HG02981 (cell line): ENCODE data around the gene MT3.

Source experiments
- ATAC-seq: cut with Tn5 transposase; IDR thresholded peaks from one replicate; pipeline ENCODE4 v1.9.1; 2021; ENCODE audit warnings: mild to moderate bottlenecking, moderate library complexity; ENCODE audit not compliant: unreplicated experiment

The MT3 gene

DNA sequence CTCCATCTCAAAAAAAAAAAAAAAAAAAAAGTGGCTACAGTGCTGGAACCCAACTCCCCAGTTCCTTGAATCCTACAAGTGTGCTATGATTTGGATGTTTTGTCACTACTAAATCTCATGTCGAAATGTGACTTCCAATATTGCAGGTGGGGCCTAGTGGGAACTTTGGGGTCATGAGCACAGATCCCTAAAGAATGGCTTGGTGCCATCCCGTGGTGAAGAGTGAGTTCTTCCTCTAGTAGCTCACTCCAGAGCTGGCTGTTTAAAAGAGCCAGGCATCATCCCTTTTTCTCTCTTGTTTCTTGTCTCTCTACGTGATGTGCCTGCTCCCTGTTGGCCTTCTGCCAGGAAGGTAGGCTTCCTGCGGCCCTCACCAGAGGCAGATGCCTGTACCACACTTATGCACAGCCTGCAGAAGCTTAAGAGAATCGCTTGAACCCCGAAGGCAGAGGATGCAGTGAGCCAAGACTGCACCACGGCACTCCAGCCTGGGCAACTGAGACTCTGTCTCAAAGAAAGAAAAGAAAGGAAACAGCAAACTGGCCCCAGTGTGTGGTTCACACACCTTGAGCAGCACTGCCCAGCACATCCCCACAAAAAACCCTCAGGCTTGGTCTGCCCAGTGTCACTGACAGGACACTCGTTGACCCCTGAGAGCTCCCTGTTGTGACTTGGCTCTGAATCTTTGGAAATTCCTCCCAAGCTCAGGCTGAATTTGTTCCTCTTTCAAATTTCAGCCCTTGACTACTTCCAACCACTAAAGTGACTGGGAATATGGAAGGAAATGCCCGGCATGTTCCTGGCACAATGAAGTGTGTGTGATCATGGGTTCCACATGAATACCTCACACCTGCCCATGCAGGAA is 39.4 kb downstream of the MT3 start:
- ATAC-seq = no peak

DNA sequence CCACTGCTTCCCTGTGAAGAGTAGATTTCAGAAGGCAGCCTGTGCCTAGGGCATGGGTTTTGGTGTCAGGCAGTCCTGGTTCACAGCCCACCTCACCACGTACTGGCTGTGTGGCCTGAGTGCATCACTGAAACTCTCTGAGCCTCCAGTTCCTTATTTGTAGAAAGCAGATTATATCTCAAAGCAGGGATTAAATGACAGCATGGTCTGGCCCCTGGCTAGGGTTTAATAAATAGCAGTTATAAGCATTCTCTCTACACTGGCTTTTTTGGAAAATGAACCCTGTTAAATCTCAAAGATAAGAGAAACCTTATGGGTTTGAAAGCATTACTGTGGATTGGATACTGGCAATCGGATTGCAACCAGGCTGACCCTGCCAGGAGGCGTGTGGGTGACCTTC is 40.2 kb downstream of the MT3 start:
- no peak for ATAC-seq

DNA sequence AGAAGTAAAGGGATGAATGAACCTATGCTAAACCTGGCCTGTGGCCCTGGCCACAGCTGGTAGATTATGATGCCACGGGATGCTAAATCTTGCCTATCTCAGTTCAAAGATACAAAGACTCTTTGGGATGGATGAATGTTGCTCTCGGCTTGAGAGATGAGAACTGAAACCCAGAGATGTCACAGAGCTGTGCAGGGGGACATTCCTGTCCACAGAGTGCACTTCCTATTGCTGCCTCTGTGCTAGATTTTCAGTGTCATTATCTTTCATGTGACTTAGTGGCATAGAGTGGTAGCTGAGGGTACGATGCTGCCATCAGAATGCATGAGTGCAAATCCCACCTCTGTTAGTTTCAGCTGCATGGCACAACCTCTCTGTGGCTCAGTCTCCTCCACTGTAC is 40.8 kb downstream of the MT3 start:
- ATAC-seq = peak; percentile 77

DNA sequence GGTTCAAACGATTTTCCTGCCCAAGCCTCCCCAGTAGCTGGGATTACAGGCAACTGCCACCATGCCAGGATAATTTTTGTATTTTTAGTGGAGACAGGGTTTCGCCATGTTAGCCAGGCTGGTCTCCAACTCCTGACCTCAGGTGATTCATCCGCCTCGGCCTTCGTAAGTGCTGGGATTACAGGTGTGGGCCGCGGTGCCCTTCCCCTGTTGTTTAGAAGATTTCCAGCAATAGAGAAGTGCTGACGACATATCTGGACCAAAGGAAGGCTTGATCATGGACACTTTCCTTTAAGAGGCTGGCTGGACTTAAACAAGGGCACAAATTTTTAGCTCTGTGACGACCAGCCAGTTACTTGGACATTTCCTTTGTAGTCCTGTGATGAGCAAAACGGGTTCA is 41.9 kb downstream of the MT3 start:
- ATAC-seq = no peak

DNA sequence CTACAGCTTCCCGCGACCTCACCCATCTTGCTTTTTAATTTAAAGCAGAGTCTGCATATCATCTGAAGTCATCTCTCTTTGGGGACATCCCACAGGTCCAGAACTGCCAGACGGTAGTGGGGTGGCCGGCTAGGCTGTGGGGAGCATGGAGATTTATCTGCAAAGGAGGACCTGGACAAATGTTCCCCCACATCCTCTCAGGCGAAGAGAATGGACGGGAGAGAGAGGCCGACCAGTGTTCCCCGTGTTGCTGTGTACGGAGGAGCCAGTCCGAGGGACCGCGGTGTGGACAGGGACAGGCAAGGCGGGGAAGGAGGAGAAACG is 42.5 kb downstream of the MT3 start:
- ATAC-seq = no peak

DNA sequence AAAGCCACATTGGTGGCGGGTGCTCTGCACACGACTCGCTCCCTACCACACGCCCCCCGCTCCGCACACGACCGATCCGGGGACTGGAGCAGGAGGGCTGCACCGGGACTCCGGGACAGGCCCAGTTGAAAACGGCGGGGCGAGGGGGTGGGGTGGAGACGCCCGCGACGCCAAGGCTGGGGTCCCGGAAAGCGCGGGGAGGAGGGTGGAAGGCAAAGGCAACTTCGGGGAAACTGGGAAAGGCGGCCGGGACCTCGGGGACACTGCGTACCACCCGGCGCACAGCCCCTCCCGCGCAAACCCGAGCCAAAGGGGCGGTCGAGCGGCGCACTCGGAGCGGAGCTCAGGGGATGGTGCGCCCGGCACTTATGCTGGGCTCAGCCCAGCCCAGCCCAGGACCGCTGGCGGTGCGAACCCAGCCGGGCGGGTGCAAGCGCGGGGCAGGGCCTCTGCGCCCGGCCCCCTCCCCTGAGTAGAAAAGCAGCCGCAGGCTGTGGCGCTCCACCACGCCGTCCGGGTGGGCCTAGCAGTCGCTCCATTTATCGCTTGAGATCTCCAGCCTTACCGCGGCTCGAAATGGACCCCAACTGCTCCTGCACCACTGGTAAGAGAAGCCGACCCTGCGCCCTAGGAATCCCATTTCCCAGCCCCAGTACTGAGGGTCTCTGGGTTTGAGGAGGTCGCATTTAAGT is 43.0 kb downstream of the MT3 start, which contains the start of gene MT1M:
Gene MT1M (plus strand): TSS at position 504 of the 692 bp plus-strand sequence. CDS start 73 bp downstream, at position 577.
- ATAC-seq = no peak

DNA sequence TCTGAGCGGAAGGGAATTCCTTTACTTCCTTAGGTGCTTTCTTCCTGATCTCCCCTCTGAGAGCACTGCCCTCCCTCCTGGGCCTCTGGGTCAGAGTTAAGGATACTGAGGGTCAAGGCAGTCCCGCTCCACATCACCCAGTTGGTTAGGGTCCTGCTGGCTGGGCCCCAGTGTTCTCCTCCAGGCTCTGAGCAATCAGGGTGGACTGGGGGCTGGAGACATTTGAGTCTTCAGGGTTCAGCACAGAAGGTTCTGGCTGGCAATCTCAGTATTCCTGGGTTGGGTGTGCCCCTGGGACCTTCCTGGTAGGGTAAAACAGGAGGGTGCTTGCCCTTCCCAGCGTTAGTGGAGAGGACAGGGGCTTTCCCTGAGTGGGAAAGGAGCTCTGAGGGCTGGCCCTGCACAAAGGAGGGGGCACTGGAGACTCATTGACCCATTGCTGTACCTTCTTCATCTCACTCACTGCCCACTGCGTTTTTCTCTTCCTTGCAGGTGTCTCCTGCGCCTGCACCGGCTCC is 43.6 kb downstream of the MT3 start:
- ATAC-seq = no peak

DNA sequence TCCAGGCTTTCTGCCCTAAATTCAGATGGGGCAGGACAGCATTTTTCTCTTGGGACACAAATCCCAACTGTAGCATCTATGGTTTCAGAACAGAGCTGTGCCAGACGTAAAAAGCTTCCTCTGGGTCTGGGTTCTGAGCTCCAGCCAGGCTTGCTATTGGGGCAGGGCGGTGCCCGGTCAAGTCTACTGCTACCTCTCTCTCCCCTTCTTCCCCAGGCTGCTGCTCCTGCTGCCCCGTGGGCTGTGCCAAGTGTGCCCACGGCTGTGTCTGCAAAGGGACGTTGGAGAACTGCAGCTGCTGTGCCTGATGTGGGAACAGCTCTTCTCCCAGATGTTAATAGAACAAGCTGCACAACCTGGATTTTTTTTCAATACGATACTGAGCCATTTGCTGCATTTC is 44.2 kb downstream of the MT3 start:
- no peak for ATAC-seq

DNA sequence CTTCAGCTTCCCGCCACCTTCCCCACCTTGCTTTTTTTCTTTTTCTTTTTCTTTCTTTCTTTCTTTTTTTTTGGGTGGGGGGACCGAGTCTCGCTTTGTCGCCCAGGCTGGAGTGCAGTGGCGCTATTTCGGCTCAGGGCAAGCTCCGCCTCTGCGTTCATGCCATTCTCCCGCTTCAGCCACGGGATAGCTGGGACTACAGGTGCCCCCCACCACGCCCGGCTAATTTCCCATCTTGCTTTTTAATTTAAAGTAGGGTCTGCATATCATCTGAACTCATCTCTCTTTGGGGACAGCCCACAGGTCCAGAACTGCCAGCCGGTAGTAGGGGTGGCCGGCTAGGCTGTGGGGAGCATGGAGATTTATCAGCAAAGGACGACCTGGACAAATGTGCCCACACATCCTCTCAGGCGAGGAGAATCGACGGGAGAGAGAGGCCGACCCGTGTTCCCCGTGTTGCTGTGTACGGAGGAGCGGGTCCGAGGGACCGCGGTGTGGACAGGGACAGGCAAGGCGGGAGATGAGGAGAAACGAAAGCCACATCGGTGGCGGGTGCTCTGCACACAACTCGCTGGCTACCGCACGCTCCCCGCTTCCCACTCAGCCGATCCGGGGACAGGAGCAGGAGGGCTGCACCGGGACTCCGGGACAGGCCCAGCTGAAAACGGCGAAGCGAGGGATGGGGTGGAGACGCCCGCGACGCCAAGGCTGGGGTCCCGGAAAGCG is 45.5 kb downstream of the MT3 start:
- no peak for ATAC-seq

DNA sequence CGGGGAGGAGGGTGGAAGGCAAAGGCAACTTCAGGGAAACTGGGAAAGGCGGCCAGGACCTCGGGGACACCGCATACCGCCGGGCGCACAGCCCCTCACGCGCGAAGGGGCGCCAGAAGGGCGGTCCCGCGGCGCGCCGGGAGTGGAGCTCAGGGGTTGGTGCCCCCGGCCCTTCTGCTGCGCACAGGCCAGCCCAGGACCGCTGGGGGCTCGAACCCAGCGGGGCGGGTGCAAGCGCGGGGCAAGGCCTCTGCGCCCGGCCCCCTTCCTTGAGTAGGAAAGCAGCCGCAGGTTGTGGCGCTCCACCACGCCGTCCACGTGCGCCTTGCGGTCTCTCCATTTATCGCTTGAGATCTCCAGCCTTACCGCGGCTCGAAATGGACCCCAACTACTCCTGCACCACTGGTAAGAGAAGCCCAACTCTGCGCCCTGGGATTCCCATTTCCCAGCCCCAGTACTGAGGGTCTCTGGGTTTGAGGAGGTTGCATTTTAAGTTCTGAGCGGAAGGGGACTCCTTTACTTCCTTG is 46.2 kb downstream of the MT3 start:
- ATAC-seq = no peak

DNA sequence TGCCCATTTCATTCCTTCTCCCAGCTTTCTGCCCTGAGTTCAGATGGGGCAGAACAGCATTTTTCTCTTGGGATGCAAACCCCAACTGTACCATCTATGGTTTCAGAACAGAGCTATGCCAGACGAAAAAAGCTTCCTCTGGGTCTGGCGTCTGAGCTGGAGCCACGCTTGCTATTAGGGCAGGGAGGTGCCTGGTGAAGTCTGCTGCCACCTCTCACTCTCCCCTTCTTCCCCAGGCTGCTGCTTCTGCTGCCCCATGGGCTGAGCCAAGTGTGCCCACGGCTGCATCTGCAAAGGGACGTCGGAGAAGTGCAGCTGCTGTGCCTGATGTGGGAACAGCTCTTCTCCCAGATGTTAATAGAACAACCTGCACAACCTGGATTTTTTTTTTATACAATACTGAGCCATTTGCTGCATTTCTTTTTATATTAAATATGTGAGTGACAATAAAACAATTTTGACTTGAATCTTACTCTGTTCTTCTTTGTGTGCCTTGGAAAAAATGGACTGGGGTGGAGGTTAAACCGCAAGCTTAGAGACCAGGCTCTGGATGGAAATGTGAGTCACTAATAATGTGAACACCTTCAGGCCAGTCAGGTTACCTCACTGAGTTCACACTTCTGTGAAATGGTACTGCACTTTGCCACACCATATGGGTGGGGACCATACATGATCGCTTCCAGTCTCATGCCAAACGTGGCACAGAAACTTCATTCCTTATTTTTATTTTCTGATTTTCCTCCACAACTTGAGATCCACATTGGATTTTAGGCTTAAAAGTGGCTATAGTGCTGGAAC is 47.5 kb downstream of the MT3 start:
- no peak for ATAC-seq

DNA sequence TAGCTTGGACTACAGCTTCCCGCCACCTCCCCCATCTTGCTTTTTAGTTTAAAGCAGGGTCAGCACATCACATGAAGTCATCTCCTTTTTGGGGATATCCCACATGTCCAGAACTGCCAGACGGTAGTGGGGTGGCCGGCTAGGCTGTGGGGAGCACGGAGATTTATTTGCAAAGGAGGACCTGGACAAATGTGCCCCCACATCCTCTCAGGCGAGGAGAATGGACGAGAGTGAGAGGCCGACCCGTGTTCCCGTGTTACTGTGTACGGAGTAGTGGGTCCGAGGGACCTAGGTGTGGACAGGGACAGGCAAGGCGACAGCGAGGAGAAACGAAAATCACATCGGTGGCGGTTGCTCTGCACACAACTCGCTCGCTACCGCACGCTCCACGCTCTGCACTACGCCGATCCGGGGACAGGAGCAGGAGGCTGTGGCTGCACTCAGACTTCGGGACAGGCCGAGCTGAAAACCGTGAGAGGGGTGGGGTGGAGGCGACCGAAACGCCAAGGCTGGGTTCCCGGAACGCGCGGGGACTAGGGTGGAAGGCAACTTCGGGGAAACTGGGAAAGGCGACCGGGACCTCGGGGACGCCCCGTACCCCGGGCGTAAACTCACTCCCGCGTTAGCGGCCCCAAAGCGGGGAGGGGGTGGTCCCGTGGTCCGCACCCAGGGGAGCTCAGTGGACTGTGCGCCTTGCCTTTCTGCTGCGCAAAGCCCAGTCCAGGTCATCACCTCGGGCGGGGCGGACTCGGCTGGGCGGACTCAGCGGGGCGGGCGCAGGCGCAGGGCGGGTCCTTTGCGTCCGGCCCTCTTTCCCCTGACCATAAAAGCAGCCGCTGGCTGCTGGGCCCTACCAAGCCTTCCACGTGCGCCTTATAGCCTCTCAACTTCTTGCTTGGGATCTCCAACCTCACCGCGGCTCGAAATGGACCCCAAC is 48.8 kb downstream of the MT3 start, which contains the start of gene MT1A:
Gene MT1A (plus strand): TSS at position 853 of the 937 bp plus-strand sequence. CDS start 73 bp downstream, at position 926.
- ATAC-seq = no peak

DNA sequence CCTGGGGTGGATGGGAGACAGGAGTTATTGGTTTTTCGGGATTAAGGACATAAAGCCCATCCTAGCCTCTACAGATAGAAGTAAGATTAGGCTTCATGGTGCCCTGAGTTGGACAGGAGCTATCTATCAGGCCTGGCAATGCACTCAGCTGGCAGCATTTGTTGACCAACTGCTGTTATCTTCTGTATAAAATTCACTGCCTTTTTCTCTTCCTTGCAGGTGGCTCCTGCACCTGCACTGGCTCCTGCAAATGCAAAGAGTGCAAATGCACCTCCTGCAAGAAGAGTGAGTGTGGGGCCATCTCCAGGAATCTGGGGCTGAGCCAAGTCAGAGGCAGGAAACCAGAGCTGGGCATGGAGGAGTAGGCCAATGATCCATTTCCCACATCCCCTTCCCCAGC is 49.7 kb downstream of the MT3 start:
- no peak for ATAC-seq

DNA sequence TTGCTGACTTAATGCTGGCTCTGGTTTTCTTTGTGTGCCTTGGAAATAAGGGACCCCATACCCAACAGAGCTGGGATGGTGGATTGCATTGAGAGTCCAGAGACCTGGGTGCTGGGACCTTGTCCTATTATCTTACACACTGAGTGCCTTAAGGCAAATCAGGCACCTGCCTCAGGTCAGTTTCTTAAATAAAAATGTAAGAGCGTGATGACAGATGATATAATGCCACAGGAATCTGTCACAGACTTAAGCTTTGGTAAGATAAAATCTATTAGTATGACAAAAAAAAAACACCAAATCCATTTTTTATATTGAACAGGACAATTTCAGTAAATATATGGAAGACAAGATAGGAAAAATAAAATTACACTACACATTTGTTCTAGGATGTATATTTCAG is 50.7 kb downstream of the MT3 start:
- no peak for ATAC-seq
